NCI-H748 (cell line): Measurements from ENCODE around the gene FEN1.

Experiments
- DNase-seq: peaks from one replicate; lab custom pipeline; 2025; ENCODE audit not compliant: unreplicated experiment; lab: John Stamatoyannopoulos, UW

The FEN1 gene

DNA sequence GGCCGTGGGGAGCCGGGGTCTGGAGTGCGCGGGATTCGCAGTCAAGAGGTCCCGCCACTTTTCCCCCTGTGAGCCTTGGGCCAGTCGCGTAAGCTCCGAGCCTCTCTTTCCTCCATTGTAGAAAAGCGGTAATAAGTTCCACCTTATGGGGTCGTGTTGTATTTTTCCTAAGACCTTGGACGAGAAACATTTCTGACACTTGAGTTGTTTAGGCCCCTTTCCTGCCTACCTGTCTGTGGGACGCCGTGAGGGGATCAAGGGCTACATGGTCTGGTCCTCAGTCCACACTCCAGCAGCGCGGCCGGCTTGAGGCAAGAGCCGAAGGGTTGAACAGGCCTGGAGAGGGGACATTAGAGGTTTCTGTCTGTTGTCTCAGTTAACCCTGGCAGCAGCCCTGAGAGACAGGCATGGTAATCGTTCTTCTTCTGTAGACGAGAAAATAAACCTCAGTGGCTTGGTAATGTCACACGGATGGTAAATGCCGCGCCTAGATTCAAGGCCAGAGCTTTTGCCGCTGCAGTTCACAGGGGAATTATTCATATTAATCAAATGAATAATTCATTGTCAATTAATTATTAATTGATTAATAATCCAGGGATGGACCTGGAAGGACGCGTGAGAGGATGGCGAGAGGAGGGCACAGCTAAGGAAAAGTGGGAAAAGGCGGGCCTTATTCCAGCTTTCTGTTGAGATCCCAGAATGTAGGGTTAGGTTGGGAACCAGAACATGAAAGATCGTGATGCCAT, 545 bp downstream of the FEN1 start:
- DNase-seq = peak; percentile 44

DNA sequence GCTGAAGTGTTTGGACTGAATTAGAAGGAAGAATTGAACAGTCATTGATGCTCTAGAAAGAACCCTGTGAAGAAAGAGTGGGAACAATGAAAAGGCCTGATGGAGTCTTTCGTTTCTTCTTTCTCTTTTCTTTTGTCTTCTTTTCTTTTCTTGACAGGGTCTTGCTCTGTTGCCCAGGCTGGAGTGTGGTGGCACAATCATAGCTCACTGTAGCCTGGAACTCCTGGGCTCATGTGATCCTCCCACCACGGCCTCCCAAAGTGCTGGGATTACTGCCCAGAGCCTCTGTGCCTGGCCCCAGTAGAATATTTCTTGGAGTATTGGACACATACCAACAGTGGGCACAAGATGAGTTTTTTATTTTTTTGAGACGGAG, 1.1 kb downstream of the FEN1 start:
- DNase-seq = no peak

DNA sequence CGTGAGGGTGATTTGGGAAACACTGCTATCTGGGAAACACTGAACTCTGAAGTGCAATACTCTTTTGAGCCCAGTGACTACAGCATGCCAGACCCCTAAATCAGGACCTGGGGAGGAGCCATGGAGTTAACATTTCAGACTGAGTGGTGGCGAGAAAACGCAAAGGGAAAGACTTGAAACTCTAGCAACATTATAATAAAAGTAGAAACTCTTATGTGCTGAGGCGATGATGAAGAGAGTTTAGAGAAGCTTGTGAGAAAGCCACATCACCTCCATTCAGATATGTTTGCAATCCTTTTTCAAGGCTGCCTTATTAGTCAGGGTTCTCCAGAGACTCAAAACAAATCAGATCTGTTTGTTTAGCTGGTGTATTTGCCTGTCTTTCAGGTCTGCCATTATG, 1.9 kb downstream of the FEN1 start:
- no peak for DNase-seq

DNA sequence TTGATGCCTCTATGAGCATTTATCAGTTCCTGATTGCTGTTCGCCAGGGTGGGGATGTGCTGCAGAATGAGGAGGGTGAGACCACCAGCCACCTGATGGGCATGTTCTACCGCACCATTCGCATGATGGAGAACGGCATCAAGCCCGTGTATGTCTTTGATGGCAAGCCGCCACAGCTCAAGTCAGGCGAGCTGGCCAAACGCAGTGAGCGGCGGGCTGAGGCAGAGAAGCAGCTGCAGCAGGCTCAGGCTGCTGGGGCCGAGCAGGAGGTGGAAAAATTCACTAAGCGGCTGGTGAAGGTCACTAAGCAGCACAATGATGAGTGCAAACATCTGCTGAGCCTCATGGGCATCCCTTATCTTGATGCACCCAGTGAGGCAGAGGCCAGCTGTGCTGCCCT, 2.7 kb downstream of the FEN1 start:
- no peak for DNase-seq

DNA sequence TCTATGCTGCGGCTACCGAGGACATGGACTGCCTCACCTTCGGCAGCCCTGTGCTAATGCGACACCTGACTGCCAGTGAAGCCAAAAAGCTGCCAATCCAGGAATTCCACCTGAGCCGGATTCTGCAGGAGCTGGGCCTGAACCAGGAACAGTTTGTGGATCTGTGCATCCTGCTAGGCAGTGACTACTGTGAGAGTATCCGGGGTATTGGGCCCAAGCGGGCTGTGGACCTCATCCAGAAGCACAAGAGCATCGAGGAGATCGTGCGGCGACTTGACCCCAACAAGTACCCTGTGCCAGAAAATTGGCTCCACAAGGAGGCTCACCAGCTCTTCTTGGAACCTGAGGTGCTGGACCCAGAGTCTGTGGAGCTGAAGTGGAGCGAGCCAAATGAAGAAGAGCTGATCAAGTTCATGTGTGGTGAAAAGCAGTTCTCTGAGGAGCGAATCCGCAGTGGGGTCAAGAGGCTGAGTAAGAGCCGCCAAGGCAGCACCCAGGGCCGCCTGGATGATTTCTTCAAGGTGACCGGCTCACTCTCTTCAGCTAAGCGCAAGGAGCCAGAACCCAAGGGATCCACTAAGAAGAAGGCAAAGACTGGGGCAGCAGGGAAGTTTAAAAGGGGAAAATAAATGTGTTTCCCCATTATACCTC, 3.3 kb downstream of the FEN1 start:
- no peak for DNase-seq

DNA sequence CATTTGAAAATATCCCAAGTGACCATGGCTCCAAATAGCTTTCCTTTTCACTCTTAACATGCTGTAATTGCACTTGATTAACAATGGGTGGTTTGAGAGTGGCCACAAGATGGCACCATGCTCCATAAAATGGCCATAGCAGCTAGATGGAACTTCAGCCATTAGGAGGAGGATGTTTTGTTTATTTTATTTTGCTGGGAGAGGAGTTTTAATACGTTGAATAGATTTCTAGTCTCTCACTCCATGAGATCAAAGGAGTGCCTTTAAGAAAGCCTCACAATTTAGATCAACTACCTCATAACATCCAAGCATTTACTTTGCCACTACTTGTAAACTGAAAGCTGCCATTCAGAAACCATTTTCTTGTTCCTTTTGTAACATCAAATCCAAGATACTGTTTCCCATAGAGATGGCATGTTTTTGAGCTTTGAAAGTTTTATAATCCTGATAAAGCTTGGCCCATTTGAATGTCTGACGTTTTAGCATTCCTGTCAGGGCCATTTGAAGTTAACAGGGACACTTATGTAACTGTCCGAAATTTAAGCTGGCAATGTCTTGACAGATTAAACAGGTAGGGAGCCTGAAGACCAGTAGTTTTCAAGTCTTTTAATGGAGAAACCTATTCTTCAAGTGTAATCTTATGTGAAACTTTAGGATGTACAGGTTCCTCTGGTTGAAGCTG, 4.7 kb downstream of the FEN1 start:
- DNase-seq = peak; percentile 72

DNA sequence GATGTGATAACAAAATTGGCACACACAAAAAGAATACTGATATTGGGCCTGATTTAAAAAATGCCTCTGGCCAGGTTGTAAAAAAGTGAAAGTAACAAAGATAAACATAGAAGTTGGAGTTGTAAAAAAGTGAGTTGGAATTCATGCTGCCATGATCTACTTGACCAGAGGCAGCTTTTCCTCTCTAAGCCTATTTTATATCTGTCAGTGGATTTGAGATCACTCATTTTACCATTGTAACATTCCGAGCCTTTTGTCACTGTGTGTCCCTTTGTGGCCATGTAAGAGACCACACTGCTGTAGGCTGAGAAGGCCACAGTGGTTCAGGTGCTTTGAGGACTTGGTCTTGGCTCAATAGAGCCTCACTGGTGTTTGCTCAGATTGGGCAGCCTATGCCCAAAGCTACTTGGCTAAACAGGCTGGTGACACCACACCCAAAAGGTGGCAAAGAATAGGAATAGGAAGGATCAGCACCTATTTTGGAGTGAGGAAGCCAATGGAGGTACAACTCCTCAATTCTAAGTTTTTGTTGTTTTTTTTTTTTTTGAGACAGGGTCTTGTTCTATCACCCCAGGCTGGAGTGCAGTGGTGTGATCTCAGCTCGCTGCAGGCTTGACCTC, 7.1 kb downstream of the FEN1 start:
- DNase-seq = no peak

DNA sequence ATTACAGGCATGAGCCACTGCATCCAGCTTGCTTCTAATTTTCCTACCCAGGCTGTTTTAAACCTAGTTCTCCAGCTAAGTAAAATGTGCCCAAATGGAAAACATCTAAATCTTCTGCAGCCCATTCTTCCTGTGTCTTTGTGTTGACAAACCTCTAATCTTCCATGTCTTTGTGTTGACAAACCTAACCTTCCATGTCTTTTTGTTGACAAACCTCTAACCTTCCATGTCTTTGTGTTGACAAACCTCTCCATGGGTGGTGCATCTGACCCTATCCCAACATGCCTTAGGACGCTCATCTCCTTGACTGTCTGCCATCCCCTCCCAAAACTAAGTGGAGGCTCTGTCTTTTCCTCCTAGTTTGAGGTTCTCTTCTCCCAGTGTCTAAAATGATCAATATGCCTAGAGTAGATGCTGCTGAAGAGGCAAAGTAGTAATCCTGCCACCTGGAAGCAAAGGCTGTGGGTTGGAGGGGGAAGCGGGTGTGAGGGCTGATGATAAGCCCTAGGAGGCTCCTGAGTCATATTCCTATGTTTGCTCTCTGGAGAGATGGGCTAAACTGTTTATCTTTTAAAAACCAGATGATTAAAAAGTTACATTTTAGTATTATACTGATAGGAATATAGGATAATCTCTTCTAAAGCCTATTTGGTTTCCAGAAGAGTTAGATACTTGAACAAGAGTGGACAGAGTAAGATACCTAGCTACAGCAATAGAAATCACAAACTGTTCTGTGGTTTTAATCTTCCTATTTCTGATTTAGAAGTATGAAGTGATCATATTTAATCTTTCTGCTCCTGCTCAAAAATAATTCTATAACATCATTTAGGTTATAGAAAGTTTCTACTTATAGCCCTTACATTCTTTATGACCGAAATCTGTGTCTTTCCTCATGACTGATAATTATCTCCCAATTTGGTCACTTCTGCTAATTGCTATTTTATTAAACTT, 7.9 kb downstream of the FEN1 start:
- no peak for DNase-seq

DNA sequence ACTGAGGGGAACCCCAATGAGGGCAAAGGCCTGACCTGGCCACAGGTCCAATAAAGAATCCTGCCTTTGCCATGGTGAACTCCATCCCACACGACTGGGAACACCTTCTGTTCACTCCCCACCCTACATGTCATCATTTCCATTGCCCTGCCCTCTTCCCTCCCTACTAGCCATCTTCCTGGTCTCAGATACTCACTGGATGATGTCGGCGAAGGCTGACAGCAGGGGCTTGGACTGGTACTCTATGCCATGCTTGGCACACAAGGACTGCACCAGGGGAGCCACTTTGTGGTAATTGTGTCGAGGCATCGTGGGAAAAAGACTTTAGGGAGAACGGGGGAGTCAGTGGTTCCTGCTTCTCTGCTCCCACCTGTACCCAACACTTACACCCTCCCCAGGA, 9.9 kb downstream of the FEN1 start:
- DNase-seq = no peak

DNA sequence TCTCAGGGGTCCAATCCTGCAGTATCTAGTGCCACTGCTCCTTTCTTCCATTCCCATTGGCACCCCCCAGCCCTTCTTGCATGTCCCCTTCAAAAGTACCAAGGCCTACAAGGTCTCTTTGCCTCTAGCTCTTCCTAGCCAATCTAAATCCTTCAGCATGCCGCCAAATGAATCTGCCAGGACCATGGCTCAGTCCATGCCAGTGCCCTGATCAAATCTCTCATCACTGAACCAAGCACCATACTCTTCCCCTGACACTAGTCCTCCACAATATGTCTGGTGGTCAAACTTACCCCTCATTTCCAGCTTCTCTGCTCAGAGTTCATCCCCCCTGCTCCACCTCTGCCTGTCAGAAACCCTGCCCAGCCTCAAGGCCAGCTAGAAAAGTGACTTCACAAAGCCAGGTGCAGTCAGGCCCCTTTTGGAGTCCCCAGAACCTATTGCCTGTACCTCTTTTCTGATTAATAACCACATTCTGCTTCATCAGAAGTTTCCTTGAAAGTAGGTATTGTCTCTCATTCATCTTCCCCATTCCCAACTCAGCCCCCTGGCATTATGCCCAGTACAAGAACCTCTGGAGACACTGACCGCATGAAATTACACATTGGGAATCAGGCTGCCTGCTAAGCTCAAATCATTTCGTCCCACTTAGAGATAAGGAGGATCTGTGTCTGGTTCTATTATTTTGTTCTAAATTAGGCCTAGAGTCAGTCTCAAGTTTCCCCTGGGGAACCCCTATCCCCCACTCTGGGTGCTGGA, 11.4 kb downstream of the FEN1 start:
- DNase-seq = no peak

DNA sequence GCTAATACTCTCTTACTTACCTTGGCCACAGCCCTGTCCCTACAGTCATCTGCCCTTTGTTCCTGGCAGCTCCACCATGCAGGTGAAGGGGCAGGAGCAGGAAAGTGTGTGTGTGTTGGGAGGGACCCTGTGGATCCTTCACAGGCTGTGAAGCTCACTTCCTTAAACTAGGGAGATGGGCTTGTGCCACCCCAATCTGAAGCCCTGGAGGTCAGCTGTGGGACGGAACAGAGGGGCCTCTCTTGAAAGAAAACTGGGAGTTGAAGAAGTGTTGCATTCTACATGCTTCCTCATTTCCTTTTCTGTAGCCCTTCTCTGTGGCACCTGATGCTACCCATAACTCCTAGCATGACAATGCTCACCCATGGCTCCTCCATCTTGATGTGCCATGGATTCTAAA, 12.4 kb downstream of the FEN1 start:
- no peak for DNase-seq

DNA sequence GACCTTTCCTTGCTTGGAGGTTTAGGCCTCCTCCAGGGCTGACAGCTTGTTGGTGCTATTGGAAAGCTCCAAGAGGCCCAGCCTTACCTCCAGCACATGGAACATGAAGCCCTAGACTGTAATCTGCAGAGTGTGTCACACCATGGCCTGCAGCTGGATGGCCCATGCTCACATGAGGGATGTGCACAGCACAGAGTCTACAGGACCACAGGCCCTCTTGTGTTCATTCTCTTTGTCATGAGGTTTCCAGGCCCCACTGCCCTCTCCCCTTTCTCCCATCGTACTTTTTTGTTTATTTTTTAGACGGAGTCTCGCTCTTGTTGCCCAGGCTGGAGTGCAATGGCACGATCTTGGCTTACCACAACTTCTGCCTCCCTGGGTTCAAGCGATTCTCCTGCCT, 14.1 kb downstream of the FEN1 start:
- no peak for DNase-seq

DNA sequence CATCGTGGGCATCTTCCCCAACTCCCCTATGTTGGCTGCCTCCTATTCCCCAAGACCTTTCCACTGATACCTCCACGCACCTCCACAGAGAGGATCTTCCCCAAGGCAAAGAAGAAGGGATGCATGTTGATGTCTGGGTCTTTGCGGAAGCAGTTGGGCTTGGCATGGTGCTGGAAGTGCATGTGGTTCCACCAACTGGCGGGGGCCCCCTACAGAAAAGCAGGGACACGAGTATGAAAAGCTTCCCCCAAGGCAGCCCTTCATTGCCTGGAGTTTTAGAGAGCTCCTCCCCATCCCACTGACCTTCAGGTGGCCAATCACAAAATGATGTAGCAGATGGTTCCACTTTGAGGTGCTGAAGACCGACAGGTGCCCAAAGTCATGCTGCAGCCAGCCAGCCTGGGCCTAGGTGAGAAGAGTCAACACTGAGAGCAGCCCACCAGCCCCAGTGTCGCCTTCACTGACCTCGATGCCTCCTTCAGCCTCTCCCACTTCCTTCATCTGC, 18.0 kb downstream of the FEN1 start:
- DNase-seq = no peak

DNA sequence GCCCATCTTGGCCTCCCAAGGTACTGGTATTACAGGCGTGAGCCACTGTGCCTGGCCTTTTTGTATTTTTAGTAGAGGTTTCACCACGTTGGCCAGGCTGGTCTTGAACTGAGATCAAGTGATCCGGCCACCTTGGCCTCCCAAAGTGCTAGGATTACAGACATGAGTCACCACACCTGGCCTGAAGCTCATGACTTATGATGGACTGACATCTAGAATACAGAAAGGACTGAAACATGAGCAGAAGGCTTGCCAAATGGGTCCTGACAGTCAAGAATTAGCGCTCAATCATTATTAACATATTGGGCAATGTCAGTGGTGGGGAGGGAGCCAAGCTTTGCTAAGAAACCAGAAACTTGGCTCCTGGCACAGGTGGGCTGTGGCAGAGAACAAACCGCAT, 19.1 kb downstream of the FEN1 start:
- no peak for DNase-seq

DNA sequence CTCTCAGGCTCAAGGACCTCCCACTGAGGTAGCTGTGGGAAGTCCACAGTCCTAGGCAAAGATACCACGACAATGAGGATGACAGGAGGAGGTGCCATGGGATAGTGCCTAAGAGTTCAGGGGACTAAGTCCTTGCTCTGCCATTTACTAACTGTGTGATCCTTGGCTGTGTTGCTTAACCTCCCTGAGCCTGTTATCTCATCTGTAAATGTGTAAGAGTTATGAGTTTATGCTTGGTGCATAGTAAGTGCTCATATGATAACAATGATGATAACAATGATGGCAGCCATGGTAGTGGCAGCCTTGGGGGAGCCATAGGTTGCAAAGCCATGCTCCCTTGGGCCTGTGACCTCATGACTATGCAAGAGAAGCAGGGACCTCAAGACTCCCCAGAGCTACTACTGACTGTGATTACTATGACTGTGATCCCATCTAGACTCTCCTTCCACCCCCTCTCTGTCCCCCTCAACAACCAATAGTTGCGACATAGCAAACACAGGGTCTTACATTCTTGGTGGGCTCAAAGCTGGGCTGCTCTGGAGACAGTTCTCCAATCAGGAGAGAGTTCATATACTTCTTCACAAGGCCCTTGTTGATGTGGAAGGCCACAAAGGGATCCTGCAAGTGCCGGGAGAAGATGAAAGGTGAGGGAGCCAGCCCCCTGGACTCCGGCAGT, 20.2 kb downstream of the FEN1 start:
- no peak for DNase-seq

DNA sequence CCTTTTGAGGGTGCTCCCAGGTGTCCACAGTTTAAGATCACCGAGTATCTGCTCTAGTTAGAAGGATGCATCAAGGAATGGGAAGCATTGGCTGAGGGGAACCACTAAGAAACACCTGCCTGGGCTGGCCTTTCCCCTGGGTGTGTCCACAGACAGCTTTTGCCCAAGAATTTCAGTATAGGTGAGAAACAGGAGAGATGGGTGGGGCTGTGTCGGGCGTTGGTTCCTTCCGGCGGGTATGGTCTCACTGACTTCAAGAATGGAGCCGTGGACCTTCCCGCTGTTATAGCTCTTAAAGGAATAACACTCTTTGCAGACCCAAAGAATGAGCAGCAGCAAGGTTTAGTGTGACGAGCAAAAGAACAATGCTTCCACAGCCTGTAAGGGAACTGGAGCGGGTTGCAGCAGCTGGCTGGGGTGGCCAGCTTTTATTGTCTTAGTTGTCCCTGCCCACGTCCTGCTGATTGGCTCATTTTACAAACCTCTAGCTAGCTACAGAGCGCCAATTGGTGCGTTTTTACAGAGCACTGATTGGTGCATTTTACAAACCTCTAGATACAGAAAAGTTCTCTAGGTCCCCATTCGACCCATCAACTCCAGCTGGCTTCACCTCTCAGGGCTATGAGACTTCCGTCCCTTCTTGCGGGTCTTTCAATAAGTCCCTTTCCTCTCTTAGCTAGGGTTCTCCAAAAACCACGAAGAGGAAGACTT, 21.7 kb downstream of the FEN1 start:
- peak; percentile 92 for DNase-seq

DNA sequence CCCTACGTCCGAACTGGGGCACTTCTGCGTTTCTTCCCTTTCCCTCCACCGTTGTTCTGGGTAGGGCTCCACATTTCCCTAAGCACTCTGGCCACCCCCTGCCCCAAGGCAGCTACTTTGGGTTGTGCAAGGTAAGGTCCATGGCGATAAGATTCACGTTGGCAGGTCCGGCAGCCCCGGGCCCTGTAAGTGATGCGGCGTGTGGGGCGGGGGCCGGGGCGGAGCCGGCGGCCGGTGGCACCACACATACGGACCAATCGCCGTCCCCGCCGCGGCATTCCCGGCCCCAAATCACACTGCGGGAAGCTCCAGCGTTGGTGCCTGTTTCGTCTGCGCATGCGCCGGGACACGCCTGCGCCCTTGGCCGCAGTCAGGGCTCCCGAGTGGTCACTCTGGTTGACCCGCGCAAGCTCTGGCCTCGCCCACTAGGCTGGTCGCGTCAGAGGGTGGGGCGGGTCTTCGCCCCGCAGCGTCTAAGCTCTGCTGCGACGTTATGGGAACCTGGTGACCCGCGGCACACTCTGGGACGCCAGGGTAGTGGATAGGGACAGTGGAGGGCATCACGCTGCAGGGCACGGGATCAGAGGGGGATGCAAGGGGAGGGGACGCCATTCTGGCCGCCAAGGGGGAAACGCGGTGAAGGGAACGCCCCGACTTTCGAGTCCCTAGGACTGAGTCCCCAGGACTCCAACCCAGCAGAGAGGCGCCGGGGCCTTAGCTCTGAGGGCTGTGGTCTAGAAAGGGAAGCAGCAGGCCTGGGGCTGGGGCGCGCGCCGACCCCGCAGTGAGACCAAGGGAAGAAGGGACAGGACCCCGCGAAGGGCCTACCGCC, 22.5 kb downstream of the FEN1 start:
- DNase-seq = peak; percentile 98
